HL-60 (cell line): ENCODE data around the gene ZBTB2.

Experiments used
- TF ChIP-seq, protein P1 (sequence below): IDR thresholded peaks from one replicate; pipeline ENCODE4 v1.5.1; 2011; ENCODE audit warnings: low read length, control low read depth, inconsistent platforms; ENCODE audit not compliant: insufficient read depth
- TF ChIP-seq, protein P2 (sequence below): IDR thresholded peaks from 2 replicates; pipeline ENCODE4 v1.6.1; 2012; ENCODE audit warnings: low read depth; ENCODE audit not compliant: insufficient replicate concordance

DNA sequence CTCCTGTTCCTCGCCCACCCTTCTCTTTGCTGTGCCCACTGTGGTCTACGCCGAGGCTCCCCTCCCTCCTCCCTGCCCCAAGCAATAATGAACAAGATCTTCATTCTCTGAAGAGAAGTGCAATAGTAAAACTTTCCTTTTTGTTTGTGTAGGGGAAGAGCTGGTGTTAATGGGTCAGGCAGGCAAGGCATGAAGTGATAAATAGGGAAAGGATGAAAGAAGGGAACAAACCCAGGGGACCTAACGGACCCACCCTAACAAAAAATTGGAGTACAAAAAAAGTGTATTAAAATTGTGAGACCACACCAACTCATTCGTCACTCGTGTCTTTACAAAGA lies 66.9 kb downstream of the ZBTB2 start:
- TF ChIP-seq, protein P1, sequence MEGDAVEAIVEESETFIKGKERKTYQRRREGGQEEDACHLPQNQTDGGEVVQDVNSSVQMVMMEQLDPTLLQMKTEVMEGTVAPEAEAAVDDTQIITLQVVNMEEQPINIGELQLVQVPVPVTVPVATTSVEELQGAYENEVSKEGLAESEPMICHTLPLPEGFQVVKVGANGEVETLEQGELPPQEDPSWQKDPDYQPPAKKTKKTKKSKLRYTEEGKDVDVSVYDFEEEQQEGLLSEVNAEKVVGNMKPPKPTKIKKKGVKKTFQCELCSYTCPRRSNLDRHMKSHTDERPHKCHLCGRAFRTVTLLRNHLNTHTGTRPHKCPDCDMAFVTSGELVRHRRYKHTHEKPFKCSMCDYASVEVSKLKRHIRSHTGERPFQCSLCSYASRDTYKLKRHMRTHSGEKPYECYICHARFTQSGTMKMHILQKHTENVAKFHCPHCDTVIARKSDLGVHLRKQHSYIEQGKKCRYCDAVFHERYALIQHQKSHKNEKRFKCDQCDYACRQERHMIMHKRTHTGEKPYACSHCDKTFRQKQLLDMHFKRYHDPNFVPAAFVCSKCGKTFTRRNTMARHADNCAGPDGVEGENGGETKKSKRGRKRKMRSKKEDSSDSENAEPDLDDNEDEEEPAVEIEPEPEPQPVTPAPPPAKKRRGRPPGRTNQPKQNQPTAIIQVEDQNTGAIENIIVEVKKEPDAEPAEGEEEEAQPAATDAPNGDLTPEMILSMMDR = no peak
- TF ChIP-seq, protein P2, sequence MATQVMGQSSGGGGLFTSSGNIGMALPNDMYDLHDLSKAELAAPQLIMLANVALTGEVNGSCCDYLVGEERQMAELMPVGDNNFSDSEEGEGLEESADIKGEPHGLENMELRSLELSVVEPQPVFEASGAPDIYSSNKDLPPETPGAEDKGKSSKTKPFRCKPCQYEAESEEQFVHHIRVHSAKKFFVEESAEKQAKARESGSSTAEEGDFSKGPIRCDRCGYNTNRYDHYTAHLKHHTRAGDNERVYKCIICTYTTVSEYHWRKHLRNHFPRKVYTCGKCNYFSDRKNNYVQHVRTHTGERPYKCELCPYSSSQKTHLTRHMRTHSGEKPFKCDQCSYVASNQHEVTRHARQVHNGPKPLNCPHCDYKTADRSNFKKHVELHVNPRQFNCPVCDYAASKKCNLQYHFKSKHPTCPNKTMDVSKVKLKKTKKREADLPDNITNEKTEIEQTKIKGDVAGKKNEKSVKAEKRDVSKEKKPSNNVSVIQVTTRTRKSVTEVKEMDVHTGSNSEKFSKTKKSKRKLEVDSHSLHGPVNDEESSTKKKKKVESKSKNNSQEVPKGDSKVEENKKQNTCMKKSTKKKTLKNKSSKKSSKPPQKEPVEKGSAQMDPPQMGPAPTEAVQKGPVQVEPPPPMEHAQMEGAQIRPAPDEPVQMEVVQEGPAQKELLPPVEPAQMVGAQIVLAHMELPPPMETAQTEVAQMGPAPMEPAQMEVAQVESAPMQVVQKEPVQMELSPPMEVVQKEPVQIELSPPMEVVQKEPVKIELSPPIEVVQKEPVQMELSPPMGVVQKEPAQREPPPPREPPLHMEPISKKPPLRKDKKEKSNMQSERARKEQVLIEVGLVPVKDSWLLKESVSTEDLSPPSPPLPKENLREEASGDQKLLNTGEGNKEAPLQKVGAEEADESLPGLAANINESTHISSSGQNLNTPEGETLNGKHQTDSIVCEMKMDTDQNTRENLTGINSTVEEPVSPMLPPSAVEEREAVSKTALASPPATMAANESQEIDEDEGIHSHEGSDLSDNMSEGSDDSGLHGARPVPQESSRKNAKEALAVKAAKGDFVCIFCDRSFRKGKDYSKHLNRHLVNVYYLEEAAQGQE = no peak
